HEK293 (cell line): ENCODE measurements around the gene IGF1R.

Experiments
- BCL11A ChIP-seq: fragments of 450-650 bp; formaldehyde crosslinking; IDR thresholded peaks from 2 replicates; pipeline ENCODE4 v1.5.1; 2016; ENCODE audit warnings: low read depth, missing biosample characterization, missing genetic modification characterization
- EGR2 ChIP-seq: fragments of 450-650 bp; formaldehyde crosslinking; IDR thresholded peaks from 2 replicates; pipeline ENCODE4 v1.5.1; 2016; ENCODE audit warnings: low read depth, missing biosample characterization, missing genetic modification characterization
- MZF1 ChIP-seq: fragments of 450-650 bp; formaldehyde crosslinking; IDR thresholded peaks from 2 replicates; pipeline ENCODE4 v1.5.1; 2017; ENCODE audit warnings: missing biosample characterization, missing genetic modification characterization, borderline replicate concordance
- TCF7L2 ChIP-seq: IDR thresholded peaks from 2 replicates; pipeline ENCODE4 v1.6.1; 2011; ENCODE audit warnings: low read depth, mild to moderate bottlenecking, inconsistent platforms, low read length, moderate library complexity, borderline replicate concordance
- YY1 ChIP-seq: fragments of 450-650 bp; formaldehyde crosslinking; IDR thresholded peaks from 2 replicates; pipeline ENCODE4 v1.5.1; 2018; ENCODE audit warnings: missing biosample characterization, missing genetic modification characterization
- ZBTB17 ChIP-seq: fragments of 450-650 bp; formaldehyde crosslinking; IDR thresholded peaks from 2 replicates; pipeline ENCODE4 v1.5.1; 2016; ENCODE audit warnings: missing biosample characterization, missing genetic modification characterization
- ZNF302 ChIP-seq: fragments of 450-650 bp; formaldehyde crosslinking; IDR thresholded peaks from 2 replicates; pipeline ENCODE4 v1.5.1; 2016; ENCODE audit warnings: missing biosample characterization, missing genetic modification characterization, low read depth
- ZNF677 ChIP-seq: fragments of 450-650 bp; IDR thresholded peaks from 2 replicates; pipeline ENCODE4 v1.5.0; 2018; ENCODE audit warnings: missing biosample characterization, mild to moderate bottlenecking, missing genetic modification characterization, moderate library complexity
- TF ChIP-seq, protein P1 (sequence below): fragments of 450-650 bp; formaldehyde crosslinking; IDR thresholded peaks from 2 replicates; pipeline ENCODE4 v1.5.1; 2017; ENCODE audit warnings: missing biosample characterization, missing genetic modification characterization
- TF ChIP-seq, protein P2 (sequence below): fragments of 450-650 bp; IDR thresholded peaks from 2 replicates; pipeline ENCODE4 v1.5.1; 2018; ENCODE audit warnings: missing biosample characterization, missing genetic modification characterization
- TF ChIP-seq, protein P3 (sequence below): fragments of 450-650 bp; formaldehyde crosslinking; IDR thresholded peaks from 2 replicates; pipeline ENCODE4 v1.5.1; 2016; ENCODE audit warnings: missing biosample characterization, missing genetic modification characterization
- TF ChIP-seq, protein P4 (sequence below): fragments of 450-650 bp; formaldehyde crosslinking; IDR thresholded peaks from 2 replicates; pipeline ENCODE4 v1.5.1; 2016; ENCODE audit warnings: missing biosample characterization, missing genetic modification characterization

DNA sequence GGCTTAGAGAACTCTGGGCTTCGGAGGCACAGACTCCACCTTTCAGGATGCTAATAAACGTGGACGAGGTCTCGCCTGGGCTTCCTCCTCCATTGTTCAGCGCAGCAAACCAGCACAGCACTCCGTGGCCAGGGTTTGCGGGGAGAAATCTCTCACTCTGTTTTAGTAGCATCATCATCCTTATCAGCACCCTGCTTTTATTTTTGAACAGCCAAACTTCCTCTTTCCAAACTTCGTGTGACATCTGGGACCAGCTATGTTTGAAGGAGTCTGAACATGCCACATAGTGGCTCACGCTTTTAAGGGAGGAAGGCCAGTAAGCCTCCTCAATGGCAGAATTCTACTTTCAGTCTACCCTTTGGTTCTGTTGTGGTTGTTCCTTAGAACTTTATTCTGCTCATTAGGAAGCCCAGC is 210.3 kb downstream of the IGF1R start:
- TF ChIP-seq ZBTB17 (tag by site-specific recombination) (no peak), TCF7L2 (no peak), MZF1 (no peak), BCL11A (no peak), EGR2 (tag by site-specific recombination) (no peak), YY1 (tag by site-specific recombination) (no peak), ZNF302 (tag by site-specific recombination) (no peak), ZNF677 (tag by site-specific recombination) (no peak)
- TF ChIP-seq, protein P1, sequence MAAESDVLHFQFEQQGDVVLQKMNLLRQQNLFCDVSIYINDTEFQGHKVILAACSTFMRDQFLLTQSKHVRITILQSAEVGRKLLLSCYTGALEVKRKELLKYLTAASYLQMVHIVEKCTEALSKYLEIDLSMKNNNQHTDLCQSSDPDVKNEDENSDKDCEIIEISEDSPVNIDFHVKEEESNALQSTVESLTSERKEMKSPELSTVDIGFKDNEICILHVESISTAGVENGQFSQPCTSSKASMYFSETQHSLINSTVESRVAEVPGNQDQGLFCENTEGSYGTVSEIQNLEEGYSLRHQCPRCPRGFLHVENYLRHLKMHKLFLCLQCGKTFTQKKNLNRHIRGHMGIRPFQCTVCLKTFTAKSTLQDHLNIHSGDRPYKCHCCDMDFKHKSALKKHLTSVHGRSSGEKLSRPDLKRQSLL (tag by site-specific recombination) = no peak
- TF ChIP-seq, protein P2, sequence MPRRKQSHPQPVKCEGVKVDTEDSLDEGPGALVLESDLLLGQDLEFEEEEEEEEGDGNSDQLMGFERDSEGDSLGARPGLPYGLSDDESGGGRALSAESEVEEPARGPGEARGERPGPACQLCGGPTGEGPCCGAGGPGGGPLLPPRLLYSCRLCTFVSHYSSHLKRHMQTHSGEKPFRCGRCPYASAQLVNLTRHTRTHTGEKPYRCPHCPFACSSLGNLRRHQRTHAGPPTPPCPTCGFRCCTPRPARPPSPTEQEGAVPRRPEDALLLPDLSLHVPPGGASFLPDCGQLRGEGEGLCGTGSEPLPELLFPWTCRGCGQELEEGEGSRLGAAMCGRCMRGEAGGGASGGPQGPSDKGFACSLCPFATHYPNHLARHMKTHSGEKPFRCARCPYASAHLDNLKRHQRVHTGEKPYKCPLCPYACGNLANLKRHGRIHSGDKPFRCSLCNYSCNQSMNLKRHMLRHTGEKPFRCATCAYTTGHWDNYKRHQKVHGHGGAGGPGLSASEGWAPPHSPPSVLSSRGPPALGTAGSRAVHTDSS (tag by site-specific recombination) = no peak
- TF ChIP-seq, protein P3, sequence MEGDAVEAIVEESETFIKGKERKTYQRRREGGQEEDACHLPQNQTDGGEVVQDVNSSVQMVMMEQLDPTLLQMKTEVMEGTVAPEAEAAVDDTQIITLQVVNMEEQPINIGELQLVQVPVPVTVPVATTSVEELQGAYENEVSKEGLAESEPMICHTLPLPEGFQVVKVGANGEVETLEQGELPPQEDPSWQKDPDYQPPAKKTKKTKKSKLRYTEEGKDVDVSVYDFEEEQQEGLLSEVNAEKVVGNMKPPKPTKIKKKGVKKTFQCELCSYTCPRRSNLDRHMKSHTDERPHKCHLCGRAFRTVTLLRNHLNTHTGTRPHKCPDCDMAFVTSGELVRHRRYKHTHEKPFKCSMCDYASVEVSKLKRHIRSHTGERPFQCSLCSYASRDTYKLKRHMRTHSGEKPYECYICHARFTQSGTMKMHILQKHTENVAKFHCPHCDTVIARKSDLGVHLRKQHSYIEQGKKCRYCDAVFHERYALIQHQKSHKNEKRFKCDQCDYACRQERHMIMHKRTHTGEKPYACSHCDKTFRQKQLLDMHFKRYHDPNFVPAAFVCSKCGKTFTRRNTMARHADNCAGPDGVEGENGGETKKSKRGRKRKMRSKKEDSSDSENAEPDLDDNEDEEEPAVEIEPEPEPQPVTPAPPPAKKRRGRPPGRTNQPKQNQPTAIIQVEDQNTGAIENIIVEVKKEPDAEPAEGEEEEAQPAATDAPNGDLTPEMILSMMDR = no peak
- TF ChIP-seq, protein P4, sequence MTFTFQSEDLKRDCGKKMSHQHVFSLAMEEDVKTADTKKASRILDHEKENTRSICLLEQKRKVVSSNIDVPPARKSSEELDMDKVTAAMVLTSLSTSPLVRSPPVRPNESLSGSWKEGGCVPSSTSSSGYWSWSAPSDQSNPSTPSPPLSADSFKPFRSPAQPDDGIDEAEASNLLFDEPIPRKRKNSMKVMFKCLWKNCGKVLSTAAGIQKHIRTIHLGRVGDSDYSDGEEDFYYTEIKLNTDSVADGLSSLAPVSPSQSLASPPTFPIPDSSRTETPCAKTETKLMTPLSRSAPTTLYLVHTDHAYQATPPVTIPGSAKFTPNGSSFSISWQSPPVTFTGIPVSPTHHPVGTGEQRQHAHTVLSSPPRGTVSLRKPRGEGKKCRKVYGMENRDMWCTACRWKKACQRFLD = no peak
